Lower lobe of right lung (tissue), 2 donors: ENCODE data around the gene USP30. TPM values are rescaled to one million over a fixed set of nuclear protein-coding genes. Genes with fewer than 3 reads are reported as not detected.

Source experiments
- ATAC-seq, 2 donors: fragments of 200-7000 bp; cut with Tn5 transposase; one replicate each; pipeline ENCODE4 v1.9.1; 2020 to 2022; ENCODE audit warnings: mild to moderate bottlenecking in 2 of 2, moderate library complexity in 2 of 2
- DNase-seq: peaks from one replicate; pipeline ENCODE4 v3.0.0-alpha.2; 2020
- H3K27ac ChIP-seq: fragments of 200-600 bp; one replicate; pipeline ENCODE4 v1.8.0; 2022
- H3K27me3 ChIP-seq: fragments of 200-600 bp; one replicate; pipeline ENCODE4 v1.8.0; 2022; ENCODE audit warnings: low read depth
- H3K36me3 ChIP-seq: fragments of 200-600 bp; one replicate; pipeline ENCODE4 v1.8.0; 2022; ENCODE audit warnings: mild to moderate bottlenecking
- H3K4me1 ChIP-seq: fragments of 200-600 bp; one replicate; pipeline ENCODE4 v1.8.0; 2022
- H3K4me3 ChIP-seq: fragments of 200-600 bp; one replicate; pipeline ENCODE4 v1.8.0; 2022; ENCODE audit warnings: mild to moderate bottlenecking
- H3K9me3 ChIP-seq: fragments of 200-600 bp; one replicate; pipeline ENCODE4 v1.8.0; 2022
- CTCF ChIP-seq: fragments of 200-600 bp; IDR thresholded peaks from one replicate; pipeline ENCODE4 v1.8.0; 2022; ENCODE audit warnings: antibody characterized with exemption, mild to moderate bottlenecking
- intact Hi-C: fragments of 100-400 bp; cut with DNase I; formaldehyde crosslinking; loops from one replicate; pipeline ENCODE4 v1.11.0; 2022
- total RNA-seq: library from RNA; stranded (reverse); fragmentation: NEBNext Ultra II Directional; extraction: Animal tissue kit (Norgen Biotek cat#: 25700); gene quantifications from one replicate; pipeline ENCODE4 v1.2.1, GENCODE V29; 2021
- donor health status: DM: no; HTN: yes; CAD: no; lungs with severe emphysema.

The USP30 gene
- total RNA-seq, 1 donor from 2014 or later: 13.9 TPM

DNA sequence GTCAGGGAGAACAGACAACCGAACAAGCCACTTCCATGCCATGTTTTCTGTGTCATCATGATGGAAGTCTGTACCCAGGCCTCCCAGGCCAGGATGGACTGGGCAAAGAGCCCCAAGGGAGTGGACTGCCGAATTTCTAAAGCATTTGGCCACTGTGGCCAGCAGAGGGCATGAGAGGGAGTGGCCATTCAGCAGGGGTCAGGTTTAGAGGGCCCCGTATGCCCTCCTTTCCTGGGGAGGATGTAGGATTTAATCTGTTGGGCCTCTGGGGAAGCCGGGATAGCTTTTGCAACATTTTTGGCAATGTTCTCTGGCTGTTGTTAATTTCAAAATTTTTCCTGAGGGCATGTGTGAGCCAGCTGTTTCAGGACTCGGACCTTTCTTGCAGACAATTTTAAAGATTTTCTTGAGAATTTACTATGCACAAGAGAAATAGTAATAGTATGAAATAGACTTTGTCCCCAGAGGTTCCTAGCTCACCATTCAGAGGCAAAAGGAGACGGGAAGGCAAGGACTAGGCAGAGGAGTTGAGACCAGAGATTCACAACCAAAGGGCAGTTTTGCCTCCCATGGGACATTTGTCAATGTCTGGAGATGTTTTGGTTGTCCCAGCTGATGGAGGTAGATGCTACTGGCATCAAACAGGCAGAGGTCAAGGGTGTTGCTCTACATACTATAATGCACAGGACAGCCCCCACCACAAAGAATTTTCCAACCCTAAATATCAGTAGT is 82.0 kb downstream of the USP30 start:
- Histone ChIP-seq H3K36me3 (no peaks in the 10 kb centered on the region), H3K27me3 (no peaks in the 10 kb centered on the region), H3K27ac (no peak overlapping the region), H3K4me3 (no peak overlapping the region), H3K9me3 (no peaks in the 10 kb centered on the region), H3K4me1 (peaks cover 10% of the 10 kb centered on the region)
- peak; percentile 62 for TF ChIP-seq CTCF
- intact Hi-C loops: no loop called here
- peak; percentile 63 to 69 for ATAC-seq
- DNase-seq: no peak

DNA sequence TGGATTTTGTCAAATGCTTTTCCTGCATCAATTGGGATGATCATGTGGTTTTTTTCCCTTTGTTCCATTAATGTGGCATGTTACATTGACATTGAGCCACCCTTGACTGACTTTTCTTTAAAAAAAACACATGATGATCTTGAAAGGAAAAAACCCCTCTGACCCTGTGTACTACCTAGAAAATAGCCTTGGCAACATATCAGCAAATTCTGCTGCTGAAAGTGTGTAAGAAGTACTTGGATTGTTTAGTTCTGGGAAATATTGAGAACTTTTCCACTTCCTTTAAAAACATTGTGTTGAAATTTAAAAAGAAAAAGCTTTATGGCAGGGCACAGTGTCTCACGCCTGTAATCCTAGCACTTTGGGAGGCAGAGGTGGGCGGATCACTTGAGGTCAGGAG is 84.7 kb downstream of the USP30 start:
- Histone ChIP-seq H3K36me3 (no peaks in the 10 kb centered on the region), H3K4me1 (peaks cover 10% of the 10 kb centered on the region), H3K27ac (peak overlapping the region; percentile 15), H3K27me3 (no peaks in the 10 kb centered on the region), H3K4me3 (no peak overlapping the region), H3K9me3 (no peaks in the 10 kb centered on the region)
- ATAC-seq (peak in 1 of 2 donors; percentile 61), DNase-seq (no peak)
- TF ChIP-seq CTCF: no peak
- intact Hi-C loops: no loop called here

Other genes starting within 250 kb of the USP30 start
- 45.6 TPM for gene SSH1, start 195.0 kb upstream of the USP30 start, total RNA-seq
- gene DAO, start 172.5 kb upstream of the USP30 start, total RNA-seq: not detected
- not detected for gene SVOP, start 31.5 kb upstream of the USP30 start, total RNA-seq
- gene ALKBH2, start 40.9 kb downstream of the USP30 start, total RNA-seq: 9.6 TPM
- 20.5 TPM for gene UNG, start 45.0 kb downstream of the USP30 start, total RNA-seq
- 42.5 TPM for gene ACACB, start 64.0 kb downstream of the USP30 start, total RNA-seq